ENCODE measurements around the gene LCP2.

DNA sequence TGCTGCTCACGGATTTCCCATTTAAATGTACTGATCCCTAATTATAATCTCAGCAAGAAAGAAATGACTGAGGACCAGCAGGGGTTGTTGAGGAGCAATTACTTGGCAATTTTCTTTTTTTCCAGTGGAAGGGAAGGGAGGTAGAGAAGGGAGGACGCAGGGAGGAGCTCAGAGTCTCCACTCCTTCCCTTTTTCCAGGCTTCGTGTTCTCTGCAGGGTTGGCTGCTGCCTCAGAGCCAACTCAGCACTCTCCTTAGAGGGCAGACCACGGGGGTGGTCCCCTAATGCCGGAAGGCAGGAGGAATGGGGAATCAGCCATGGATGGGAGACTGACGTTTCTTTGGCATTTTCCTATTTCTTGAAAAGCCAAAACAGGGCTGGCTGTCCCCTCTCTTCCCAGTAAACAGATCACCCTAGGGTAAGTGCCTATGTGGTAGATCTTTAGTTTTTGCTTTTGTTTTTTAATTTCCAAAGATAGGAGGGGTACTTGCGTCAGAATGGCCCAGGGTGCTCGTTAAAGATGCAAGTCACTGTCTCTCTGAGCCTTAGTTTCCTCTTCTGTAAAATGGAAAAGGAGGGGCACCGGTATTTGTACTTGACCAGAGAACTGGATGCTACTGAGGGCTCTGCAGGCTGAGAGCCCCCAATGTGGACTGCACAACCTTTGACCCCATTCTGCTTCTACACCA lies 39.6 kb upstream of the LCP2 start:
- TF ChIP-seq POLR2A (IDR thresholded peaks at IDR 0.05): no peak
- TF ChIP-seq, protein P1, sequence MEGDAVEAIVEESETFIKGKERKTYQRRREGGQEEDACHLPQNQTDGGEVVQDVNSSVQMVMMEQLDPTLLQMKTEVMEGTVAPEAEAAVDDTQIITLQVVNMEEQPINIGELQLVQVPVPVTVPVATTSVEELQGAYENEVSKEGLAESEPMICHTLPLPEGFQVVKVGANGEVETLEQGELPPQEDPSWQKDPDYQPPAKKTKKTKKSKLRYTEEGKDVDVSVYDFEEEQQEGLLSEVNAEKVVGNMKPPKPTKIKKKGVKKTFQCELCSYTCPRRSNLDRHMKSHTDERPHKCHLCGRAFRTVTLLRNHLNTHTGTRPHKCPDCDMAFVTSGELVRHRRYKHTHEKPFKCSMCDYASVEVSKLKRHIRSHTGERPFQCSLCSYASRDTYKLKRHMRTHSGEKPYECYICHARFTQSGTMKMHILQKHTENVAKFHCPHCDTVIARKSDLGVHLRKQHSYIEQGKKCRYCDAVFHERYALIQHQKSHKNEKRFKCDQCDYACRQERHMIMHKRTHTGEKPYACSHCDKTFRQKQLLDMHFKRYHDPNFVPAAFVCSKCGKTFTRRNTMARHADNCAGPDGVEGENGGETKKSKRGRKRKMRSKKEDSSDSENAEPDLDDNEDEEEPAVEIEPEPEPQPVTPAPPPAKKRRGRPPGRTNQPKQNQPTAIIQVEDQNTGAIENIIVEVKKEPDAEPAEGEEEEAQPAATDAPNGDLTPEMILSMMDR (IDR thresholded peaks at IDR 0.05): no peak

Data from lower leg skin (tissue), 3 donors.